IPS-NIHi11 (cell line): ENCODE data around the gene NPHS2.

Experiments used
- DNase-seq: peaks from one replicate; pipeline ENCODE4 v3.0.0; 2012; ENCODE audit warnings: mixed read lengths, low spot score

NPHS2 gene

GRCh38 chr1:179575497-179576314 is at the start of gene NPHS2:
NPHS2 (minus strand) TSS chr1:179575948; CDS start chr1:179575864, 84 bp downstream.
- peak; percentile 56 for DNase-seq

- DNase-seq, result no peak
These were observed 36.6 kb upstream of the NPHS2 start for GRCh38 chr1:179612361-179612760.

GRCh38 chr1:179601093-179601492 is 25.3 kb upstream of the NPHS2 start:
- DNase-seq, result no peak

DNA sequence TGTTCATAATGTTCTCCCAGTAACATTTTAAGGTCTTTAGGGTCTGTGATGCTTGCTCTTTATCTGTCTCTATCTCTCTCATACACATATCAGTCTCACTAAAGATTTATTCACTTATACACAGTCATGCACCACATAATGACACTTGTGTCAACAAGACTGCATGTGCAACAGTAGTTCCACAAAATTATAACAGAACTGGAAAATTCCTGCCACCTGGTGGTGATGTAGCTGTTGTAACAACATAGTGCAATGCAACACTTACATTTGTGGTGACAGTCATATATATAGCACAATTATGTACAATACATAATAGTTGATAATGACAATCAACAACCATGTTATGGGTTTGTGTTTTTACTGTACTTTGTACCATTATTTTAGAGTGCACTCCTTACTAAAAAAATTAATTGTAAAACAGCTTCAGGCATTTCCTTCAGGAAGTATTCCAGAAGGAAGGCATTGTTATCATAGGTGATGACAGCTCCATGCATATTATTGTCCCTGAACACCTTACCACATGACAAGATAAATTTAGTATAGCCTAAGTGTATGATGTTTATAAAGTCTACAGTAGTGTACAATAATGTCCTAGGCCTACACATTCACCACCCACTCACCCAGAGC is 24.0 kb upstream of the NPHS2 start:
- DNase-seq, result no peak

DNA sequence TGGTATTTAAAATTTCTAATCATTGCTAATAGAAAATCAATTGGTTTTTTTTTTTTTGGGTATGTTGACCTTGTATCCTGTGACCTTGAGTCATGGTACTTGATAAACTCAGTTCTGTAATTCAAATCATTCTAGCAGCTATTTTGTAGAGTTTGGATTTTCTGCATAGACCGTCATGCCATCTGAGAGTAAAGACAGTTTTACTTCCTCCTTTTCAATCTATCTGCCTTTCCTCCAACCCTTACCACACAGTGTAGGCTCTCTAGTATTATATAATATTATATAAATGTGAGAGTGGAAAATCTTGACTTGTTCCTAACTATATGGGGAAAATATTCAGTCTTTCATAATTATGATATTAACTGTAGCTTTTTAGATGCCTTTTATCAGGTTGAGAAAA is 22.9 kb upstream of the NPHS2 start:
- DNase-seq, result no peak

- peak; percentile 91 for DNase-seq
These were observed 16.1 kb upstream of the NPHS2 start, which contains the start of gene TDRD5 for GRCh38 chr1:179591592-179592580. TDRD5 (plus strand) TSS chr1:179591832; CDS start chr1:179592616, 784 bp downstream.

DNA sequence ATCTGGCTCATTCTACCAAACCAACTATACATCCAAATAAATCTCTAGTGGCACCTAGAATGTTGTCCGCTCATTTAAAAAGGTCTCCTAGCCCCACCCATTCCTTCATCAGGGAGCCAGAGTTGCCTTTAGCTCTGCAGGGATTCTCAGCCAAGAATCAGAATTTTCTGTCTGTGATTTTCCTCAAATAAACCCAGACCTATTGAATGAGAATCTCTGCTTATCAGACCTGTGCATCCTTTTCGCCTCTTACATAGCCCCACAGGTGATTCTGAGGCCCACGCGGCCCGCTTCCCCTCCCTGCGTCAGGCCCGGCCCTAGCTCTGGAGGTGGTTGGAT is 15.5 kb upstream of the NPHS2 start:
- DNase-seq, result no peak

DNA sequence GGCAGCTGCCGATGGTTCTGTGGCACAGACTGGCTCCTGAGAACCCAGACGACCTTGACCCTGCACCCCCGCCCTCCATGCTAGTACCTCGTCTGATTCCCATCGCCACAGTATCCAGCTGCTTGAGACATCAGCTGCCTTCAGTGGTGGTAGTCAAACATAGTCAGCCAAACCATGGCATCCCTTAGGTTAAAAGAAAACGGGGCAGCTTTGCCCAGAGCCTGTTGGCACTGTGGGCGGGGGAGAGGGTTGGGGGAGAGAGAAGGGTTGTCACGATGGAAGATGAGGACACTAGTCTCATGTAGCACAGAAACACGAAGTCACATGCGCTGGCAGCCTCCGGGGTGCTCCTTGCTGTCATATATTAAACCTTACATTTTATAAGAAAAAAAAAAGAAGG is 14.9 kb upstream of the NPHS2 start:
- DNase-seq, result no peak

GRCh38 chr1:179589509-179589908 is 13.8 kb upstream of the NPHS2 start:
- DNase-seq, result no peak

GRCh38 chr1:179588425-179589024 is 12.8 kb upstream of the NPHS2 start:
- no peak for DNase-seq

DNA sequence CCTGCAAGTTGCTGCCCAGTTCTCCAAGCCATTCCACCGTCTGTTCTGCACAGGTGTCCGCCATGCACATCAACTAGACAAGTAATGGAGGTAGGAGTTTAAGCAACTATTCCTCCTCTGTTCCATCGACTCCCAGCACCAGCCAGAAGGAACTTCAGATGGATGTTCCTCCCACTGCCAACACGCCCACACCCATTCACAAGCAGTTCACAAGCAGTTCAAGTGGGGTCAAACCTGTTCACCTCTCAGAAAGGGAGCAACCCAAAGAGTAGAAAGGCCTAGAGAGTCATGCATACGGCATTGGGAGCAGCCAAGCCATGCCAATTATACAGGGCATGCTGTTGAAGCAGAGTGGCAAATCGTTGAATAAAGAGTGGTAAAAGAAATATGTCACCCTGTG is 11.6 kb upstream of the NPHS2 start:
- no peak for DNase-seq

GRCh38 chr1:179586107-179586823 is 10.5 kb upstream of the NPHS2 start:
- peak; percentile 82 for DNase-seq

DNA sequence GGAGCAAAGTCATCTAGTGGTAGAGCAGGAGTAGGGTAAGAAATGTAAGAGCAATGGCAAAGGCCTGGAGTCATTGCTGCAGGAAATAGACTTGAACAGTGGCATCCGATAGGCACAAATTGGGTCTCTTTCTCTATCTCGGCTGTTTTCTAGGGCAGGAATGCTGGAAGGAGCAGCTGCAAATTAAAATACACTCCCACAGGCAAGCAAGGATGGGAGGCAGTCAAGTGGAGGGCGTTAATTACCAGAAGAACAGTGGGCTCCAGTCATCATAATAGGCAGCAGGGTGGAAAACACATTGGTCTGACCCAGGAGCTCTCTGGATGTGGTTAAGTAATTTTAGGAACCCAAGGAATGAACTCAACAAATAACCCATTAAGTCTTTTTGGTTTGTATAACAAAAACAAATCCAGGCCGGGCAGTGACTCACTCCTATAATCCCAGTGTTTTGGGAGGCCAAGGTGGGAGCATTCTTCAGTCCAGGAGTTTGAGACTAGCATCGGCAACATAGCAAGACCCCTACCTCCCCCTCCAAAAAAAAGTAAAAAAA is 8.1 kb upstream of the NPHS2 start:
- no peak for DNase-seq

- DNase-seq, result no peak
These were observed 761 bp upstream of the NPHS2 start for GRCh38 chr1:179576509-179576908.

- no peak for DNase-seq
These were observed 17.7 kb downstream of the NPHS2 start for GRCh38 chr1:179558078-179558477.

DNA sequence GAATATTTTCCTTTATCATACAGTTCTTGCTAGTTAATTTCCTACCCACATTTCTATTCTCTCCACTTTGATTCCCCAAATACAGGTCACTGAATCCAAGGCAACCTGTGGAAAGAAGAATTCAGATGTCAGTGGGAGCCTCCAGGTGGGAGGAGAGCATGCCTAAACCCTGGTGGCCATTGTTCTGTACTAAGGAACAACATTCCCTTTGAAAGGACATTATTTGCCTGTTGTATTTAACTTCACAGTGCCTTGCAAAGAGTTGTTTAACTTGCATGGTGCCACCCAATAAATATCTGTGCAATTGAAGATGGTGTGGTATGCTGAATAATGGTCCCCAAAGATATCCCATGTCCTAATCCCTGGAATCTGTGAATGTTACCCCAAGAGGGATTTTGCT is 21.3 kb downstream of the NPHS2 start:
- DNase-seq, result no peak

GRCh38 chr1:179550746-179551682 is 24.7 kb downstream of the NPHS2 start:
- no peak for DNase-seq

DNA sequence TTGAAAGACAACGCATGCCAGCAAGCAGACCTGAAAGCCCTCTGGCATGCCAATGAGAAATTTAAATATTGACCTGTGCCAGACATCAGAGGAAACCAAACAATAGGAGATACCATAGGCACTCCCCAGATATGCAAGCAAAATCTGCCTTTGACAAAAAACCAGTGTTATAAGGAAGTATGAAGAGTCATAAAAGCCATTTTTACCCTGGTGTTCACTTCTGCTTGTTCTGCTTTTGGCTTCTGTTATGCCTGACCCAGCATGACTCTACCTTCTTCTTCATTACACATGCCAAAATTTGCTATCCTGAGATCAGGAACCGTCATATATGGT is 26.4 kb downstream of the NPHS2 start:
- DNase-seq, result no peak

DNA sequence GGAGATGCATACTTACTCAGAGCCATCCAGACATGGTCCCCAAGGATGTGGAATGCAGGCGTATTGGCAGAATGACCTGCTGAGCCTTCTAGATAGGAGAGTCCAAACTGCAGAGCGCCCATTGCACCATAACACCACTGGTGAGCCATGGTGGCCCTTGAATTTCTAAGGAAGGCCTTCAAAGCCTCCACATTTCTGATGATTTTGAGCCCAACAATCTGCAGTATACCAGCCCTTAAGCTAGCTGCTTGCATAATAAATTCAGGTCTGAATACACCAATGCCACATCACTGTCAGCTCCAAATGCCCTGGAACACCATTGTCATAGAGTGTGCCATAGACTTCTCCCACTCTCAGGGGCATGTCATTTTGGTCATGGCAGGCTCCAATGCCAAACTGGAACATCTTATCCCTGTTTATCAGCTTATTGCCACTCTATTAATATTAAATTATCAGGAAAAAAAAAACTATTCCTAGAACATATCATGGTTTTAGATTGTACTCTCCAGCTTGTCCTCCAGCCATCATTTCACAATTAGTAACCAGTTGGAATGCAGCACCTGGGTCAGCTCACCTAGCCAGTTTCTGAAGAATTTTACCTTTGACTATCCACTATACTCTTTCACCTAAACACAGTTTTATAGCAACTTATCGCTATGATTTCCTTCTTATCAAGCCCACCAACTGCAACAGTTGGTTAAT is 26.9 kb downstream of the NPHS2 start:
- DNase-seq, result no peak
